Vagina (tissue), 2 donors: ENCODE measurements around the gene ZDHHC13. TPM values are rescaled to one million over a fixed set of nuclear protein-coding genes. Genes with fewer than 3 reads are reported as not detected.
"Not testable (repeated sequence)": the region's sequence is repeated elsewhere in the genome, so short reads cannot be mapped to it uniquely, and the experiment has no call there.

Source experiments
- DNase-seq, 2 donors: peaks; one replicate each; pipeline ENCODE4 v3.0.0-alpha.2; 2017; ENCODE audit errors: extremely low spot score in 2 of 2
- H3K27ac ChIP-seq: fragments of 200-600 bp; sonication (generic); one replicate; pipeline ENCODE4 v1.5.1; 2019
- H3K27me3 ChIP-seq: fragments of 200-600 bp; sonication (generic); one replicate; pipeline ENCODE4 v1.5.1; 2019
- H3K36me3 ChIP-seq, 2 donors: fragments of 200-600 bp; sonication (generic); one replicate each; pipeline ENCODE4 v1.5.1; 2017 to 2019
- H3K4me1 ChIP-seq: fragments of 200-600 bp; sonication (generic); one replicate; pipeline ENCODE4 v1.5.1; 2019
- H3K4me3 ChIP-seq, 2 donors: fragments of 200-600 bp; sonication (generic); 1 replicate in 1 of 2; 2 replicates in 1 of 2; pipeline ENCODE4 v1.5.1; 2016 to 2019
- H3K9me3 ChIP-seq: fragments of 200-600 bp; sonication (generic); one replicate; pipeline ENCODE4 v1.5.1; 2019
- POLR2A ChIP-seq, 2 donors: fragments of 450-650 bp; IDR thresholded peaks; one replicate each; pipeline ENCODE4 v1.6.1; 2017; ENCODE audit warnings: antibody characterized with exemption in 2 of 2, mild to moderate bottlenecking in 2 of 2, moderate library complexity in 2 of 2
- POLR2AphosphoS5 ChIP-seq, 2 donors: sonication (generic); formaldehyde crosslinking; IDR thresholded peaks; one replicate each; pipeline ENCODE4 v1.9.0; 2017; ENCODE audit warnings: antibody characterized with exemption in 2 of 2, mild to moderate bottlenecking in 2 of 2, low read depth in 1 of 2; ENCODE audit not compliant: insufficient read depth in 1 of 2
- intact Hi-C: fragments of 100-400 bp; cut with DNase I; formaldehyde crosslinking; loops from one replicate; pipeline ENCODE4 v1.15.1; 2023
- total RNA-seq: library from RNA; depleted of rRNA; stranded (reverse); fragments of >200 nt; gene quantifications from one replicate; pipeline ENCODE4 v1.2.3, GENCODE V29; 2016
- TF ChIP-seq, protein P1 (sequence below), 3 experiments: fragments of 450-650 bp in 2 of 3; fragments of 200-600 bp in 1 of 3; sonication (generic) in 1 of 3; IDR thresholded peaks; one replicate each; pipeline ENCODE4 v1.5.1; 2017 to 2019; ENCODE audit warnings: antibody characterized with exemption in 3 of 3, mild to moderate bottlenecking in 2 of 3, moderate library complexity in 2 of 3

Gene ZDHHC13
- total RNA-seq, 1 donor from 2014 or later, result 22.6 TPM

DNA sequence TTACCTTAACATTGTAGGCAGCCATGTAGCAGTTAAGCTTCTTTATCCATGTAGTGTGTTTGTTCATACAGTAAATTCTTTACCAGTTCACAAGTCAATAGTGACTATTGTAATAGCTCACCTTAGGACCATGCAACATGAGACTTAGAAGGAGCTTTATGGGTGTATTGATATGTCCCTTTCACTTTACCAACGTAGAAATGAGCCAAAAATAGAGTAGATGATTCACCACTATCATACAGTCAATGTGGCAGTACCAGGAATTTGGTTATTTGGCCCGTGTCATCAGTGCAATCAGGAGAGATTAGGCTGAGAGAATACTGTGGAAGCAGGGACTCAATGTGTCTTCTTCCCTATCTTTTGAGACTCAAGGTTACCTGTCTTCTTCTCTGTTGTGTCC lies 4.7 kb downstream of the ZDHHC13 start:
- no peak for DNase-seq
- Histone ChIP-seq H3K27me3 (no peaks in the 10 kb centered on the region), H3K4me3 (no peak overlapping the region), H3K27ac (no peak overlapping the region), H3K36me3 (peaks cover 0 to 4% of the 10 kb centered on the region in 2 donors), H3K4me1 (peaks cover 16% of the 10 kb centered on the region), H3K9me3 (no peaks in the 10 kb centered on the region)
- intact Hi-C loops, result no loop called here
- TF ChIP-seq POLR2AphosphoS5 (IDR thresholded peaks at IDR 0.05; ENCODE audit: insufficient read depth in 1 of 2, low read depth in 1 of 2), result no peak
- no peak for TF ChIP-seq POLR2A (IDR thresholded peaks at IDR 0.05)
- TF ChIP-seq, protein P1, sequence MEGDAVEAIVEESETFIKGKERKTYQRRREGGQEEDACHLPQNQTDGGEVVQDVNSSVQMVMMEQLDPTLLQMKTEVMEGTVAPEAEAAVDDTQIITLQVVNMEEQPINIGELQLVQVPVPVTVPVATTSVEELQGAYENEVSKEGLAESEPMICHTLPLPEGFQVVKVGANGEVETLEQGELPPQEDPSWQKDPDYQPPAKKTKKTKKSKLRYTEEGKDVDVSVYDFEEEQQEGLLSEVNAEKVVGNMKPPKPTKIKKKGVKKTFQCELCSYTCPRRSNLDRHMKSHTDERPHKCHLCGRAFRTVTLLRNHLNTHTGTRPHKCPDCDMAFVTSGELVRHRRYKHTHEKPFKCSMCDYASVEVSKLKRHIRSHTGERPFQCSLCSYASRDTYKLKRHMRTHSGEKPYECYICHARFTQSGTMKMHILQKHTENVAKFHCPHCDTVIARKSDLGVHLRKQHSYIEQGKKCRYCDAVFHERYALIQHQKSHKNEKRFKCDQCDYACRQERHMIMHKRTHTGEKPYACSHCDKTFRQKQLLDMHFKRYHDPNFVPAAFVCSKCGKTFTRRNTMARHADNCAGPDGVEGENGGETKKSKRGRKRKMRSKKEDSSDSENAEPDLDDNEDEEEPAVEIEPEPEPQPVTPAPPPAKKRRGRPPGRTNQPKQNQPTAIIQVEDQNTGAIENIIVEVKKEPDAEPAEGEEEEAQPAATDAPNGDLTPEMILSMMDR (IDR thresholded peaks at IDR 0.05), result no peak

DNA sequence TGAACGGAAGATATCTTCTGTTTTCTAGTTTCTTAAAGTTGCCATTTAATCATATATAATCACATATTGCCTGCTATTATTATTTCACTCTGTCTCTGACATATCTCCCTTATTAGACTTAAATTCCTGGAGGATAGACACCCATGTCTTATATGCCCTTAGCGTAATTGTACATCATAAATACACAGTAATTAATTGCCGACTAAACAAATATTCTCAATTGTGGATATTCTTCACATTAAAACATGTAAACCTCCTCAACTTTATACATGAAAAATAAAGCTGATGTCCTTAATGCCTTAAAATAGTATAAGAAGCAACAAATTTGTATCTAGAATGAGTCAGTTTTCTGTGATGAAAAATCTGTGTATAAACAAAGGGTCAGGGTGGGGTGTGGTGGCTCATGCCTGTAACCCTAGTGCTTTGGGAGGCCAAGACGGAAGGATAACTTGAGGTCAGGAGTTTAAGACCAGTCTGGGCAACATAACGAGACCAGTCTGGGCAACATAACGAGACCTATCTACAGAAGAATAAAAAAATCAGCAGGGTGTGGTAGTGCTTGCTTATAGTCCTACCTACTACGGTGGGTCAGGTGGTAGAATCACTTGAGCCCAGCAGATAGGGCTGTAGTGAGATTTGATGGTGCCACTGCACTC lies 6.1 kb downstream of the ZDHHC13 start:
- TF ChIP-seq POLR2AphosphoS5 (IDR thresholded peaks at IDR 0.05; ENCODE audit: insufficient read depth in 1 of 2, low read depth in 1 of 2) (no peak), POLR2A (IDR thresholded peaks at IDR 0.05) (no peak)
- TF ChIP-seq, protein P1 (IDR thresholded peaks at IDR 0.05), result no peak
- no peaks in the 10 kb centered on the region for H3K27me3 ChIP-seq
- H3K27ac ChIP-seq, result no peak overlapping the region
- DNase-seq, result no peak
- no peak overlapping the region for H3K4me3 ChIP-seq
- no peaks in the 10 kb centered on the region for H3K9me3 ChIP-seq
- peaks cover 15% of the 10 kb centered on the region for H3K4me1 ChIP-seq
- intact Hi-C loops, result no loop called here
- H3K36me3 ChIP-seq, result peaks cover 0 to 8% of the 10 kb centered on the region in 2 donors

DNA sequence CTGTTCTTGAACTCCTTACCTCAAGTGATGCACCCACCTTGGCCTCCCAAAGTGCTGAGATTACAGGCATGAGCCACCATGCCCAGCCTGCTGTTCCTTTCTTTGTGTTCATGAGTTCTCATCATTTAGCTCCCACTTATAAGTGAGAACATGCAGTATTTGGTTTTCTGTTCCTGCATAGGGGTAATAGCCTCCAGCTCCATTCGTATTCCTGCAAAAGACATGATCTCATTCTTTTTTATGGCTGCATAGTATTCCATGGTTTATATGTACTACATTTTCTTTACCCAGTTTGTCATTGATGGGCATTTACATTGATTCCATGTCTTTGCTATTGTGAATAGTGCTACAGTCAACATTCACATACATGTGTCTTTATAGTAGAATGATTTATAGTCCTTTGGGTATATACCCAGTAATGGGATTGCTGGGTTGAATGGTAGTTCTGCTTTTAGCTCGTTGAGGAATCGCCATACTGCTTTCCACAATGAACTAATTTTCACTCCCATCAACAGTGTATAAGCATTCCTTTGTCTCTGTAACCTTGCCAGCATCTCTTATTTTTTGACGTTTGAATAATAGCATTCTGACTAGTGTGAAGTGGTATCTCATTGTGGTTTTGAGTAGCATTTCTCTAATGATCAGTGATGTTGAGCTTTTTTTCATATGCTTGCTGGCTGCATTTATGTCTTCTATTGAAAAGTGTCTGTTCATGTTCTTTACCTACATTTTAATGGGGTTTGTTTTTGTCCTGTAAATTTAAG lies 9.8 kb downstream of the ZDHHC13 start:
- intact Hi-C loops, result not testable (repeated sequence)

GRCh38 chr11:19134004-19134403 lies 17.0 kb downstream of the ZDHHC13 start:
- H3K4me3 ChIP-seq, result no peak overlapping the region
- no peak for TF ChIP-seq POLR2AphosphoS5 (IDR thresholded peaks at IDR 0.05; ENCODE audit: insufficient read depth in 1 of 2, low read depth in 1 of 2)
- no peaks in the 10 kb centered on the region for H3K9me3 ChIP-seq
- no peak for DNase-seq
- intact Hi-C loops, result no loop called here
- no peaks in the 10 kb centered on the region for H3K27me3 ChIP-seq
- no peaks in the 10 kb centered on the region for H3K4me1 ChIP-seq
- H3K27ac ChIP-seq, result no peak overlapping the region
- peaks cover 0 to 6% of the 10 kb centered on the region in 2 donors for H3K36me3 ChIP-seq

More for the DNA sequence above, 9.8 kb downstream of the ZDHHC13 start:
- not testable (repeated sequence) for H3K4me3 ChIP-seq, H3K9me3 ChIP-seq, H3K27ac ChIP-seq, H3K4me1 ChIP-seq, DNase-seq, H3K27me3 ChIP-seq
- peaks cover 0 to 16% of the 10 kb centered on the region in 2 donors for H3K36me3 ChIP-seq

DNA sequence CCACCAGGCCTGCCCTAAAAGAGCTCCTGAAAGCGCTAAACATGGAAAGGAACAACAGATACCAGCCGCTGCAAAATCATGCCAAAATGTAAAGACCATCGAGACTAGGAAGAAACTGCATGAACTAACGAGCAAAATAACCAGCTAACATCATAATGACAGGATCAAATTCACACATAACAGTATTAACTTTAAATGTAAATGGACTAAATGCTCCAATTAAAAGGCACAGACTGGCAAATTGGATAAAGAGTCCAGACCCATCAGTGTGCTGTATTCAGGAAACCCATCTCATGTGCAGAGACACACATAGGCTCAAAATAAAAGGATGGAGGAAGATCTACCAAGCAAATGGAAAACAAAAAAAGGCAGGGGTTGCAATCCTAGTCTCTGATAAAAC lies 19.9 kb downstream of the ZDHHC13 start:
- DNase-seq, intact Hi-C loops, H3K27me3 ChIP-seq, H3K9me3 ChIP-seq, H3K4me1 ChIP-seq, H3K36me3 ChIP-seq, H3K4me3 ChIP-seq, H3K27ac ChIP-seq: not testable (repeated sequence)

DNA sequence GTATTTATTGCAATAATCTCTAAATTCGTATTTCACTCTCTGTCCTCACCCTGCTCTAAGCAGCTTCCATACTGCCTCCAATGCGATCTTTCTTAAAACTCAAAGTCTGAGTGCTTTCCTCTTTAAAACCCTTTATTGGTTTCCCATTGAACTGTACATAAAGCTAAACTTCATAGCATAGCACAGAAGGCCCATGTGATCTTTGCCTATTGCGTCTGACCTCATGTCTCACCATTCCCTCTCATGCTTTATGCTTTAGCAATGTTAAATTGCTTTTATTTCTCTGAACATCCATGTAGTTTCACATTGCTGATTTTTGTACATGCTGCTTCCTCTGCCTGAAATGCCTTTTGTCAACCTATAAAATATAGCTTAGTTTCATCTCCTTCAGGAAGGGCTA lies 28.4 kb downstream of the ZDHHC13 start:
- no peak for TF ChIP-seq POLR2A (IDR thresholded peaks at IDR 0.05)
- TF ChIP-seq, protein P1 (IDR thresholded peaks at IDR 0.05), result no peak
- Histone ChIP-seq H3K27ac (no peak overlapping the region), H3K4me3 (no peak overlapping the region), H3K36me3 (peaks cover 0 to 18% of the 10 kb centered on the region in 2 donors), H3K9me3 (no peaks in the 10 kb centered on the region), H3K4me1 (no peaks in the 10 kb centered on the region), H3K27me3 (no peaks in the 10 kb centered on the region)
- DNase-seq, result no peak
- intact Hi-C loops, result no loop called here
